DMS153 treated with DMSO at 0.1 percent for 48 hours (cell line): ENCODE data around the gene CXCL1.

Experiments used
- DNase-seq: peaks from one replicate; lab custom pipeline; 2025; ENCODE audit not compliant: unreplicated experiment; lab: John Stamatoyannopoulos, UW

CXCL1 gene

DNA sequence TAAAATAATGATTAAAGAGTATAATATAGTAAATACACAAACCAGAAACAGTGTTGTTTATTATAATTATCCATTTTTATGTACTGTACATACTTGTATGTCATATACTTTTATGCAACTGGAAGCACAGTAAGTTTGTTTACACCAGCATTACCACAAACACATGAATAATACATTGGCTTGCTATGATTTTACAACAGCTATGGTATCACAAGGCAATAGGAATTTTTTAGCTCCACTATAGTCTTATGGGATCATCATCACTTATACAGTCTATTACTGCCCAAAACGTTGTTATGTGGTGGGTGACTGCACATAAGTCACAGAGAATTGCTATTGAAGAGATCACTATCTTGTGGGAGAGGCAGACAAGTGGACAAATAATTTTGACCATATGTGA is 17.9 kb upstream of the CXCL1 start:
- no peak for DNase-seq

DNA sequence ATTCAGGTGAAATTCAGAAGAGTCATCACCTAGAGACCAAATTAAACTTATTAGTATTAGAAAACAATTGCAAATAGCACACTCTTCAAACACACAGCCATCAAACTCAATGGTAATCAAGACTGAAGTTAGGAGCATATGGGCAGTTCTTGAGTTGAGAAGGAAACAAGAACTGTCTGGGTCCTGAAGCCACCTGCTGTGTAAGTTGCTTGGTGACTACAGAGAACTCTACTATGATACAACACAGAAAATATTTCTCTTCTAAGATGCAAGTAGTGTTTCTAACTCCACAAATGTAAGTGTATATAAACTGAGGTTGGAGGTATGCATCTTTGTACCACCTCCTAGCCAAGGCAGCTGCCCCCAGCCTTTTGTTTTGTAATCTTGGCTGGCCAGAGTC is 16.4 kb upstream of the CXCL1 start:
- no peak for DNase-seq

DNA sequence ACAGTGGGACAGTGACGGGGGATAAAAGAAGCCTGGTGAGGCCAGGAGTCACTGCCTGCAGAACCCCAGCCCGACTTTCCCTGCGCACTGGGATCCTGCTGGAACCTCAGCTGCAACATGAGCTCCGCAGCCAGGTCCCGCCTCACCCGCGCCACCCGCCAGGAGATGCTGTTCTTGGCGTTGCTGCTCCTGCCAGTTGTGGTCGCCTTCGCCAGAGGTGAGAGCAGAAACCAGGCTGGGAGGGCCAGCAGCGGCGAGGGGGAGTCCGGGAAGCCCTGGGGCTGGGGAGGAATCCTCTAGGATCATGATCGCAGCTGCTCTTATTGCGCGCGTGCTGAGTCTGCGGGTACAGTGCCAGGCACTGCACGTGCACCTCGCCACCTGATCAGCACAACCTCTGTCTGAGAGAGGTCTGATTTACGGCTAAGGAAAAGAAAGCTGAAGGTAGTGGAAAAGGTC is 15.9 kb upstream of the CXCL1 start, which contains the start of gene PF4V1:
TSS of gene PF4V1 (plus strand) at position 51 of the 459 bp plus-strand sequence. CDS start at position 118, 67 bp downstream.
- no peak for DNase-seq

DNA sequence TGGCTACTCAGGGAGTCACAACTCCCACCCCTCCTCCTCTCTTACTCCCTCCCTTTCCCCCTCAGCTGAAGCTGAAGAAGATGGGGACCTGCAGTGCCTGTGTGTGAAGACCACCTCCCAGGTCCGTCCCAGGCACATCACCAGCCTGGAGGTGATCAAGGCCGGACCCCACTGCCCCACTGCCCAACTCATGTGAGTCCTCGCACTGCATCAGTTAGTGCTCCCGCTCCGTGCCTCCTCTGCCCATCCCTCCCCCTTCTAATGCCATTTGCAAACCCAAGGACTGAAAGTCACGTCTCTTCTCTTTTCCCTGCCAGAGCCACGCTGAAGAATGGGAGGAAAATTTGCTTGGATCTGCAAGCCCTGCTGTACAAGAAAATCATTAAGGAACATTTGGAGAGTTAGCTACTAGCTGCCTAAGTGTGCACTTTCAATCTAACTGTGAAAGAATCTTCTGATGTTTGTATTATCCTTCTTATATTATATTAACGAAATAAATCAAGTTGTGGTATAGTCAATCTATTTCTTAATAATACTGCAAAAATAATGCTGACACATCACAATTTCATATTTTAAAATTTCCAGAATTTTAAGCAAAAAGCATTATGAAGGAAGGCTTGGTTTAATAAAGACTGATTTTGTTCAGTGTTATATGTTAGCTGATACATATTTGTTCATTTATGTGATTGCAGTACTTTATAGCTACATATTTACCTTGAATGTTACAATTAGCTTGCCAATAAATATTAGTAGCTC is 15.3 kb upstream of the CXCL1 start:
- DNase-seq: no peak

DNA sequence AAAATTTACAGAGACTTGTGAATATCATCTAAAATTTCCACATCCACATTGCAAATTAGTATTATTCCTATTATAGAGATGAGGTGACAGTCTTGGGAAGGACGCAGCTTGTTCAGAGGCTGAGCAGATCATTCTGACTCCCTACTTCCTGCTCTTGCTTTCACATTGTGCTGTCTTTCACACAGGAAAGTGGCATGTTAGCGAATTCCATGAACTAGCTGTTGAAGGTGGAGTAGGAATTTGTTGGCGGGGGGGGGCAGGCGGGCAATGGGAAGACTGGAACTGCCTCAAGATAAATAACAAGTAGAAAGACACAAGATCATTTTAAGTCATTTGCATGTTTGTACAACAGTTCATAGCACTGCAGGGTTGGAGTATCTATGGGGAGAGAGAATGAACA is 13.8 kb upstream of the CXCL1 start:
- DNase-seq: no peak

DNA sequence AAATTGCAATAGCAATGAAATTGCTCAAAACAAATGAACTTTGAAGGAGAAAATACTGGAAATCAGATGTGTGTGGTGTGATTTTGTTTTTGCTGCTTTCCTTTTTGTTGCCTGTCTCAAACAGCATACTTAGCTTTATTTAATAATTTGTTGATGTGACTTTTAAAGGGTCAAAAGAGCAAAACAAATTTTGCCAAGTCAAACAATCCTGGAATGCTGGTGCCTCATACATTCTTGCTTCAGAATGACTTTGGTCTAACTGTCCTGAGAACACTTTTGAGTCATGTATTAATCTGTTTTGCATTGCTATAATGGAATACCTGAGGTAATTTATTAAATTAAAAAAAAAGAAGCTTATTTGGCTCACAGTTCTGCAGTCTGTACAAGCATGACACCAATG is 12.7 kb upstream of the CXCL1 start:
- no peak for DNase-seq

DNA sequence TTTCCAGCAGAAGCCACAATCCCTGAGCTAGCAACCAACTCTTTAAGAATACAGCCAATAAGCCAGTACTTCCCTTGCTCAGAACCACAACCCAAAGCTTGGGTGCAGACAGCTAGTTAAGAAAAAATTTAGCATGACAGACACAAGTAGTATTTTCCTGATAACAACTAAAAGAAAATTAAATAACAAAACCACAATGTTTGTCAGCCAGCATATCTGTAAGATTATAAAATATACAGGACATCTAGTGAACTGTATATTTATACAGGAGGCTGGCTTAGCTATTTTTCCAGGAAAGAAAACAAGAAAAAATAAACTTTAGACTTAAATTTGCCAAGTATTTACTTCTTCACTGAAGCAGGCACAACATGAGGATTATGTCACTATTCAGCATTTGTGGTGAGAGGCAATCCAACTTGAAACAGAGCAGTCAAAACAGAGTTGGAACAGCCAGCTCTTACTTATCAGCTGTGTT is 9.5 kb upstream of the CXCL1 start:
- no peak for DNase-seq

DNA sequence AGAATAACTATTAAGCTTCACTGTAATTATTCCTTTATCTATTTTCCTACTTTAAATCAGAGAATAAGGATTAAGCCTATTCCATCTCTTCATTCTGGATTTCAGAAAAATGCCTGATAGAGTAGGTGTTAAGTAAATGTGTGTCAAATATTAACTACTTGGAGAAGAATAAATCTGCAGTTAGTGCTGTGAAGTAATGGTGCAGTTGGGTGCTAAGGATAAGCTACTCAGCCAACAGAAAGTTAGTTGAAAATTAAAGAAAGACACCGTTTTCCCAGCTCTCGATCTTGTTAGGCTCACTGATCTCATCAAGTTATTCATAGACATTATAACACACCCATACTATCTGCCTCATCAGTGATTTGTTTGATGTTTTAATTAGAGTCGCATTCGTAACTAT is 9.0 kb upstream of the CXCL1 start:
- DNase-seq: no peak

DNA sequence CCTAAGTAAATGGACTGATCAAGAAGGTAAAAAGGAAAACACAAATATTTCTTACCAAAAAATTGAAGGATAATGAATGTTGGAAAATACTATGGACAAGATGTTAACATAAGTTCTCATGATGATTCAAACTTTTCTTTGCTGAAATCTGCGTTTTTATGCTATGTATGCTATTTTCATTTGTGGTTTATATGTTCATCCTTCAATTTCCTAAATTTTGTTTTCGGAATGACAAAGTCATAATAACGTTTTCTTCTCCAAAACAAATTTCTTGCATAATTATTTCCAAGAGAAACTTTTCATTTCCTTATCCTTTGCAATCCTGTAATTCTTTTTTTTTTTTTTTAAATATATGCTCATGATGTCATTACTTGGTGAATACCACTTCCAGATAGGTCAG is 8.3 kb upstream of the CXCL1 start:
- DNase-seq: no peak

DNA sequence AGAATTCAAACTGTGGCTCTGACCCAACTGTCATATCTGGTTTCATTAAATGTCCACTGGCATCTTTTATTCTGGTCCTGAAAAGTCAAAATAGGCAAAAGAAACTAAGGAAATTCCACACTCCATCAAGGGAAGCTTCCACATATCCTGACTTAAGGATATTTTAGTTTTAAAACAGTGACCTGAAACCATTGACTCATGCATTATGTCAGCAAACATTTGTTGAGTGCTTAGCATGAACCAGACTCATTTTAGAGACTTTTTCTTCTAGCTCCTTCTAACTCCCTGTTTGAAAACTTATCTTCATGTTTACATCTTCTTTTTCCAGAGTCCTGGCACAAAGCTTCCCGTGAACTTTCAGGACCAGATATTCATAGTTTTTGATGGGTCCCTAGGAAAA is 6.9 kb upstream of the CXCL1 start:
- DNase-seq: no peak

DNA sequence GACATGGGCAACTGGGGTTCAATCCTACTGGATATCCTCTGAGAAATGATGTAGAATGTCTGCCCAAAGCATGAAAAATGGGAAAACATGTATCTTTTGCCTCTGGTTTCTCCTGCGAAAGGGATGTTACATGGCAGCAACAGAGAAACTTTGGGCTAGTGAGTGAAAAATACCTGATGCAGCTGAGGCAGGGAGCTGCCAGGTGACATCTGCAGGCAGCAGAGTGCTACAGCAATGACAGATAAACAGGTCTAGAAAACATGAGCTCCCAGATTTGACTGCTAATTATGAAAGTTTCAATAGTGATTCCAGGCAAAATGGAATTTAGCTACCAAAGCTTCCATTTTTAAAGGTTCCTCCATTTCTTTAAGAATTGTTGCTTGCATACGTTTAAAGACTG is 4.8 kb upstream of the CXCL1 start:
- peak; percentile 41 for DNase-seq

DNA sequence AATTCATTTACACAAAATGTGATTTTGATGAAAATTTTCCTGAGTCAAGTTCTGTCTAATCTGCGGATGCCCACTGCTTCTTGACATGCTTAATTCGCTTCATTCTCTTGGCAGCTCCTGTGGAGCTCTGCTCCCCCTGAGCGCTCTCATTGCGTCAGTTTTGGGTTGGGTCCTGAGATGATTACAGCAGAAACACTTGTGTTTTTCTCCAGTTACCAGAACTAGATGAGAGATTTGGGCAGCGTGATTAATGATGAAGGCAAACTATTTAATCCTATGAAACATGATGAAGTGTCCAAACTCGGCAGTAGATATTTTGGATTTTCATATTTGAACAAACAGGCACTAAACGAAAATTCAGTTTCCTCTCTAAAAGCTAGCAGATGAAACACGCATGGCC is 4.2 kb upstream of the CXCL1 start:
- DNase-seq: no peak

DNA sequence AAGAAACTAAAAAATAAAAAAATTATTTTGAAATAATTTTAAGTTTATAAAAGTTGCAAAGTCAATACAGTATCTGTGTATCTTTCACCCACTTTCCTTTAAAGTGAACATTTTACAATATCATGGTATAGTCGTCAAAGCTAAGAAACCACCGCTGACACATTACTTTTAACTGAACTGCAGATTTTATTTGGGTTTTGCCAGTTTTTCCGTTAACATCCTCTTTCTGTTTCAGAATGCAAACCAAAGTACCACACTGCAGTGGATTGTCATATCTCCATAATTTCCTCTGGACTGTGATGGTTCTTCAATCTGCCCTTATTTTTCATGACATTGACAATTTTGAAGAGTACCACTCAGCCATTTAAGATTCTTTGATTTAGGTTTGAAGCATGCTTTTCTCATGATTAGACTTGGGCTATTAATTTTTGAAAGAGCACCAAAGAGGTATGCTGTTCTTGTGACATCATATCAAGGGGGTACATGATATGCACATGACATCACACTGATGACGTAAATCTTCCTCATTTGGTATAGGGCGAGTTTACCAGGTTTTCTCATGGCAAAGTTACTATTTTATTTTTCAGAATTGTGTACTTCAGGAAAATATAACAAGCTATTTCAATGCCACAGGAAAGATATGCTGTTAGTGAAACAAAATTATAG is 3.6 kb upstream of the CXCL1 start:
- DNase-seq: no peak

DNA sequence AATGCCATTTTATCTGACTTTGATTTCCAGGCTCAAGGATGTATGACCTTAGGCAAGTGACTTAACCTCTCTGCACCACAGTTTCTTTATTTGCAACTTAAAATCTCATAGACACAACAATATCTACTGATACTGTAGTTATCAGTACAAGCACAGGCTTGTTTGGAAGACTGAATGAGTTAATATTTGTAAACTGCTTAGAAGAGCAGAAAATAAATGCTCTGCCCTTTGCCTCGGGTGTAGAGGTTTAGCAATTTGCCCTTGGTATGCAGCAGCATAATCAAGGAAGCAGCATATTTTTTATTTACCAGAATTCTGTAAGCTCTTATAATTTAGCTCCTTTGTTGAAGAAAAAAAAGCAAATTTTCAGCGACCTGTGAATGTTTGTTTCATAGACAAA is 2.9 kb upstream of the CXCL1 start:
- DNase-seq: no peak

DNA sequence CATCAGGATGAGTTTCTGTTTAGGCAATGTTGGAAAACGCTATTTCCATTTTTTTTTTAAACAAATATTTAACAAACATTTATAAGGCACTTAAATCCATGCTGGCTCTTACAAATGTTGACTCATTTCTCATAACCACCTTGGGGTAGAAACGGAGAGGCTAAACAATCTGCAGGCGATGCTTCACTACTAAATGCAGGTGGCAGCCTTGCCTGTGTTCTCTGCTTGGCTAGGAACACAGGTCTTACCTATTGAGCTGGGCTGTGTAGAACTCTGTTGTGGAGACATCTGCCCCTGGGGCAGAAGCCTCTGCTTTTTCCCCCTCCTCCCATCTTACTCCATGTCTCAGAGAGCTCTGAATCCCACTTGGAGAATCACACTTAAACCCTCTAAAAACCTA is 1.4 kb upstream of the CXCL1 start:
- no peak for DNase-seq

DNA sequence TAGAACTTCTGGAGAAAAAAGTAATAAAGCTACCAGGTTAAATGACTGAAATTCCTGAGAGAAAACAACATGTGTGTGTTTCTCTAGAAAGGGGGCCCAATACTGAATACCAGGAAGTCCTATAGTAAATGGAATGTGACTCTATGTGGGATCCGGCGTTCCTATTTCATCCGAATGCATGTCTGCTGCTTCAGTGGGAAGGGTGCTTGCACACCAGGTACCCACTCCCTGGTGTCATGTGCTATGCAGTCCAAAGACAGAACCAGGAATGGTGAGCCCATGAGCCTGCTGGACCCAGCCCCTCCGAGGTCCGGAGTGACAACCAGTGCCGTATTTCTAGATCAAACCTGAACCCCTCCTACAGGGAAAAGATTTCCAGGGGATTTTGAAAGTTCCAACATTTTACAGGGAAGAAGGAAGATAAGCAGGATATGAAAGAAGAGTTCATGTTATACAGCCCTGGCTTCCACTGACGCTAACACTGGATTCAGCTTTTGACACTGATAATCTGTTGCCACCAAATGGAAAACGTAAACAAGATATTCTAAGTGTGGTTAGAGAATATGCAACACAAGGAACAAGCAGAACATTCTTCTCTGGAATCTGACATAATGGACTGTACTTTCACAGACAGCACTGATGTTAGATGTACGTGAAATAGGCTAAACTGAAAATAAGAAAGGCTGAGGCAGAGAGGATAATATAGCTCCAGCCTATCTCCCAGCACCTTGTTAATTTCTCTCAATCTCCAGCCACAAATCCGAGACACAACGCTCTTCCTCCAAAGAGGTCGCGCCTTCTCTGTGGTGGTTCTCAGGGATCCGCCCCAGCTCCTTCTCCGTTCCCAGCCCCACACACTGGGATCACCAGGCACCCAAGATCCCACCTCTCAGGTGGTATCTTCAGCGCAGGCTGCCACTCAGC is 725 bp upstream of the CXCL1 start:
- DNase-seq: no peak

DNA sequence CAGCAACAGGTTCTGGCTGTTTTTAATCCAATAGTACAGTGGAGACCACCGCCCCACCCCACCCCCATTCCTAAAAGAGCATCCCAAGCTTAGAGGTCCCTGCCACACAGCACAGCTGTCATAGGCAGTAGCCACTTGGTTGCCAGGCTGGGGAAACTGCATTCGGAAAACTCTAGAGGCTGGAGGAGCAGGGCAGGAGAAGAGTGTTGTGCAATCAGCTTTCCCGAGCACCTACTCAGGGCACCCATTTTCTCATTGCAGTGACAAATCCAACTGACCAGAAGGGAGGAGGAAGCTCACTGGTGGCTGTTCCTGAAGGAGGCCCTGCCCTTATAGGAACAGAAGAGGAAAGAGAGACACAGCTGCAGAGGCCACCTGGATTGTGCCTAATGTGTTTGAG is 1.1 kb downstream of the CXCL1 start:
- no peak for DNase-seq

DNA sequence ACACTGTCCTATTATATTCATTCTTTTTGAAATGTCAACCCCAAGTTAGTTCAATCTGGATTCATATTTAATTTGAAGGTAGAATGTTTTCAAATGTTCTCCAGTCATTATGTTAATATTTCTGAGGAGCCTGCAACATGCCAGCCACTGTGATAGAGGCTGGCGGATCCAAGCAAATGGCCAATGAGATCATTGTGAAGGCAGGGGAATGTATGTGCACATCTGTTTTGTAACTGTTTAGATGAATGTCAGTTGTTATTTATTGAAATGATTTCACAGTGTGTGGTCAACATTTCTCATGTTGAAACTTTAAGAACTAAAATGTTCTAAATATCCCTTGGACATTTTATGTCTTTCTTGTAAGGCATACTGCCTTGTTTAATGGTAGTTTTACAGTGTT is 1.6 kb downstream of the CXCL1 start:
- DNase-seq: no peak

DNA sequence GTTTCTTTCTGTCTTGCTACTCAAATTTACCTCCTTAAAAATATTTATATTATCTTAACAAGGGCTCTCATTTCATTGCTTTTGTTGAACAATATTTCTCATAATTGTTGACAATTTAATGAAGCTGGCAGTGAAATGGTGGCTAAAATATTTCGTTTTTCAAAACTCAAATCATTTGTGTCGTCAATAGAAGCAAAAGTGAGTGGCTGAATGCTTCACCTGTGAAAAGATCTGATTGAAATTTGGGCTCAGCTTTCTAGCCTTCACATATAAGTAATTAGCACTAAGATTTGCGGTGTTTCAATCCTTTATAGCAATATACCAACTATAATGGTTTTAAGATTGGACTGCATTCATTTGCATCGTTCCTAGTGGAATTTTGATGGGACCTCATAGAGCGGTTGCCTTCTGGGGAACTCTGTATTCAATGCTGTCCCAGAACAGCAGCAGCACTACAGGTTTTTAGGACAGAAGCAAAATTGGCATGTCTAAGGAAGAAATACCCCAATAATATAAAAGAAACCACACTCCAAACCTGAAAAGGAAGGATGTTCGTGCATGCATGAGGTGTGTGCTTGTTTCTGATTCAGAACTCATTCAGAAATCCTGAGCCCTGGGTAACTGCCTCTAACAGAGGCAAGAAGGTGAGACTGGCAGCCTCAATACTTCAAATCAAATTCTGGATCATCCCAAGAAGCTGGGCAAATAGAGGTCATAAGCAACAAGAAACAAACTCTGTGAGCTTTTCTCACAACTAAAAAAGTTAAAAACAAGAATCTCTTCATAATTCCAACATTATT is 2.5 kb downstream of the CXCL1 start:
- no peak for DNase-seq

DNA sequence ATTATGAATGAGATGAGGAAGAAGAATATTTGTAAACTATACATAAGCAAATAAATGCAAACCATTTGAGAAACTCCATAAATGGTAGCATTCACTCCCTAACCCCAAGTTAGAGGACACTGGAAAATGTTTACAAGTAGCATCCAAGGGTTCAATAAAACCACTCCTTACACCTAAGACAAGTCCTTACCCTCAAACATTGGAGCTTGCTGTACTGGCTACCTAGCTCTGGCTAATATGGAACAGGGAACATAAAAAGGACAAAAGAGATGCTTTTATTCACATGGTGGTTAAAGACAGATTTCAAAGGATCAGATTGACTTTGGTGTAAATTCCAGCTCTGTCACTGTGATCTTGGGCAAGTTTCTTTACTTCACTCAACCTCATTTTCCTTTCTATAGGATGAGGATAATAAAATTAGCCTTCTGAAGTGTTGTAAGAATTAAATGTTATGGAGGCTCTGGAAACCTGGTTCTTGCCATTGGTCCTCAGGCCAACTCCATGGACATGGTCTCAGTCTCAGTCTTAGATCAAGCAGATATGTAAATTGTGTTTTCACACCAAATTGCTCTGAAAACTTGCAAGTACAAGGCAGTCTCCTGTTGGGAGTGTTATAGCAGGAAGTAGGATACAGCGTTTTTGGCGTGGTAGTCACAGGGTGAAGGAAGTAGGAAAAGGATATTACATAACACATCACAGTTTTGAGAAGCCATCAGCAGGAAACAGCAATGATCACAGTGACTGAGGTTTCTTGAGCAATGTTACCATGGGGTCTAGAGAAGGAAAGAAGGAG is 3.3 kb downstream of the CXCL1 start:
- no peak for DNase-seq
